Activated CD8-positive, alpha-beta memory T cell treated with anti-CD3 and anti-CD28 coated beads, Interleukin-2, amount 50 U/mL, for 24 hours (primary cell): ENCODE measurements around the gene GTF3C1.
"Not testable (repeated sequence)": the region's sequence is repeated elsewhere in the genome, so short reads cannot be mapped to it uniquely, and the experiment has no call there.

Experiments
- DNase-seq: peaks from one replicate; pipeline ENCODE4 v3.0.0-alpha.2; 2020; ENCODE audit errors: extremely low read depth

The GTF3C1 gene

DNA sequence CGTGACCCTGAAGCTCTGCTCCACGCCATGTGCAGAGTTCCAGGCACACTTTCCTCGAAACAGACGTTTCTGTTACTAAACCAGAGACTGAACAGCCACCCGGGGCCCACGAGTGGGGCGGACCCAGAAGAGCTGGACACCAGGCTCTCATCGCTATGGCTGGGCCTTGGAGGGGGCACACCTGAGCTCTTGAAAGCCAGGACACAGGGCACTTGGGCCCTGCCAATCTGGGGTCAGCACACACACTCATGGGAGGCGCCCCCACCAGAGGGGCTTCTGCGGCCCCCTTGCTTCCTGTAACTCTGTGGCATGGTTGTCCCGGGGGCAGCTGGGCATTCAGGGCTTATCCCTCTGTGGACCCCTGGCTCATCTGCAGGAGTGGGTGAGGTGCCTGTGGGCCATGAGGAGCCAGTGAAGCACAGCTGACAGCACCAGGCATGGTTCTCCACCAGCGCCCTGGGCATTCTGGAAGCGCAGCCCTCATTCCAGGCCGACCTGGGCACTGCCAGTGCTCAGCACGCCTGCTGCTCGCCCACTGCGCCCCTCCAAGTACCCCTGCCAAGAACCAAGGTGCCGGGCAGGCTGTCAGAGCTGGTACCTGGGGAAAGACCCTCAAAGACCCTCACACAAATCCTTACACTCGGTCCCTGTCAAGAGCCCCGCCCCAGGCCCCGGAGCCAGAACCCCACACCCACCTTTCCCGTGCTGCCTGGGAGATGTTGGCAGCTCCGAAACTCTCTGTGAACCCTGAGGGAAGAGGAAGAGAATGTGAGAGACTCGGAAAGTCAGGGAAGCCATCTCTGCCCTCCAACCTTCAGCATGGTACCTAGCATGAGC, 86.6 kb downstream of the GTF3C1 start:
- DNase-seq, result no peak

DNA sequence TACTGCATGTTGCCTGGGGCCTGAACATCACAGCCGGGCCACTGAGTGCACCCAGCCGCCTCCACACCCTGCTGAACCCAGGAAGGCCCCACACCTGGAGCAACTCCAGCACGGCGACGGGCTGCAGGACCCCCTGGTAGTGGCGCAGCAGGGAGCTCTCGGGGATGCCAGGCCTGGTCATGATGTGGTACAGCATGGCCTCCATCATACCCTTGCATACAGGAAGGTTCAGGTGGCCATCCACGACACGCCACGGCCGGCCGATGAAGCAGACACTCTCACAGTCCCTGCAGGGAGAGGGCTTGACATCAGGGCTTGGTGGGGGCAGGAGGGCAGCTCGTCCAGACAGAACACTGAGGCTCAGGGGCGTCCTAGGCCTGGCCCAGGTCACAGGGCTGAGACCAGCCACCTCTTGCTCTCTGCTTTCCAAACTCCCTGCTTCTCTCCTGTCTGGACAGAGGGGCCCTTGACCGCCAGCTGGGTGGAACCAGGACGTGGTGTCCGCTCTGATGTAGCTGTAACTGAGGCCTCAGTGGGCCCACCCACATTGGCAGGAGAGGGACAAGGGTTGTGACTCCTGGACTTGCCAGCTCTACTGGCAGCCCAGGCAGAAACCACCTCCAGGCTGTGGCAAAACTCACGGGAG, 87.4 kb downstream of the GTF3C1 start:
- DNase-seq, result no peak

DNA sequence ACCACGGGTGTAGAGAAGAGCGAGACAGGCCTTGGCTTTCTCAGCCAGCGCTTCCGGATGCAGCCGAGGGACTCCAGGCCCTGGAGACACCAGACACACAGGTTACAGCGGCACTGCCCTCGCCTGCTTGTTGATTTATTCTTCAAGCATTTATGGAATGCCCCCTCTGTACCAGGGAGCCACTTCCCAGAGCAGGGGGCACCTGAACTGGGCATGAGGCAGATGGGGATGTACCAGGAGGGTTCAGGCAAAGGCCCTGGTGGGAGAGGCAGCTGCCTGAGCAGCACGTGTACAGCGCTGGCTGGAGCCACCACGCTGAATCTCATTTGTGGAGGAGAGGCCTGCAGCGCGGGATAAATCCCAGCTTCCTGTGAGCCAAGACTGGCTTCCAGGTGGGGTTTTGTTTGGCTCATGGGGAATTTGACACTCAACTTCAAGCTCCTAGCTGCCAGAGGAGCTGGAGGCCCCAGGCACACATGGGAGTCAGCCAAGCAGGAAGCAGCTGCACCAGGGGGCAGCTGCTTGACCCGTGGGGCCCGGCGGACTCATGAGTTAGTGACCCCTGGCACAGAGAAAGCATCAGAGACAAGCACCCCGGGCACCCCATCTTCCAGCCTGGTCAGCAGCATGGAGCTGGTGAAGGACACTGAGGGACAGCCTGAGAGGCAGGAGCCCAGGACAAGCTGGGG, 88.1 kb downstream of the GTF3C1 start:
- no peak for DNase-seq

DNA sequence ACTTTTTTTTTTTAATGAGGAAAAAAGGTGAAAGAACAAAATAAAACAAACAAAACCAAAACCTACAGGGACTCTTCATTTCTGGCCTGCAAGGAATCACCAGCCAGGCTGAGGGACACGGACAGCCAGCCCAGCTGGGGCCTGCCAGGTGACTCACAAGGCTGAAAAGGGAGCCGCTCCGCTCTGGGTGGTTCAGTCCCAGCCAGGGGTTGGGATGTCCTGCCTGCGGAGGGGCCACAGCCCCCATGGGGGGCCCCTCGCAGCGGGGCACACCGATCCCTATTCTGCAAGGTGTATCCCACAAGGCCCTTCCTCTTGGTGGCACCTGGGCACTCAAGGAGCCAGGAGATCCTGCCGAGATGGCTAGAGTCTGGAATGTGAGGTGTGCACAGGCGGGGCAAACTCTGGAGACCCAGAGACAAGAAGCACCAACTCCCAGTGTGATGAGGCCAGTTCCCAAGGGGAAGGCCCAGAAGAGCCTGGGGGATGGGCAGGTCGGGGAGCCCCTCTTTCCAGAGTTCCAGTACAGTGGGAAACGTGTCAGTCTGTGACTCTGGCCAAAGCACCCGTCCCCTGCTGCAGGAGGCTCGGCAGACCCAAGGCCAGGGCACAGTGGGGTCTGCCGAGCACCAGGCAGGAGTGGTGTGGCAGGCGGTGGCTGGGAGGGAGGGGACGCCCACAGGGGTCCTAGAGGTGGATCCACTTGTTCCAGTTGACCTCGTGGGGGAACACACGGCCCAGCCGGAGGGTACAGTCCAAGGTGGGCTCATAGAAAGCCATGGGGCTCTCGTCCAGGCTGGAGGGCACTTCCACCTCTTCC, 88.8 kb downstream of the GTF3C1 start:
- no peak for DNase-seq

DNA sequence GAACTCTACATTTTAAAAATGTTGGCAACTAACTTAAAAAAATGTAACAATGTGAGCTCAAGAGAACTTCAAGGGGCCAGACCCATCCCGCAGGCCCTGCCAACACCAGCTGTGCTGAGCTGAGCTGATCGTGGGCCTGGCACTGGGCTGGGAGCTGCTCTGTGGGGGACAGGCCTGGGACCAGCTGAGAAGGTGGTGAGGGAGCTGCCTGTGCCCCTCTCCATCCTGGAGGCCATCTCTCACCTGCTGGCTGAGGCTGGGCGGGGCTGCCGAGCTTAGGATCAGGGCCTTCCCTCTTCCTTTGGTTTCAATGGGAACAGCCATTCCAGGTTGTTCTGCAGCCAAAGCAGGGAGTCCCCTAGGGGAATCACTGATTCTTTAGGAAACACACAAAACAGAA, 89.5 kb downstream of the GTF3C1 start:
- no peak for DNase-seq

DNA sequence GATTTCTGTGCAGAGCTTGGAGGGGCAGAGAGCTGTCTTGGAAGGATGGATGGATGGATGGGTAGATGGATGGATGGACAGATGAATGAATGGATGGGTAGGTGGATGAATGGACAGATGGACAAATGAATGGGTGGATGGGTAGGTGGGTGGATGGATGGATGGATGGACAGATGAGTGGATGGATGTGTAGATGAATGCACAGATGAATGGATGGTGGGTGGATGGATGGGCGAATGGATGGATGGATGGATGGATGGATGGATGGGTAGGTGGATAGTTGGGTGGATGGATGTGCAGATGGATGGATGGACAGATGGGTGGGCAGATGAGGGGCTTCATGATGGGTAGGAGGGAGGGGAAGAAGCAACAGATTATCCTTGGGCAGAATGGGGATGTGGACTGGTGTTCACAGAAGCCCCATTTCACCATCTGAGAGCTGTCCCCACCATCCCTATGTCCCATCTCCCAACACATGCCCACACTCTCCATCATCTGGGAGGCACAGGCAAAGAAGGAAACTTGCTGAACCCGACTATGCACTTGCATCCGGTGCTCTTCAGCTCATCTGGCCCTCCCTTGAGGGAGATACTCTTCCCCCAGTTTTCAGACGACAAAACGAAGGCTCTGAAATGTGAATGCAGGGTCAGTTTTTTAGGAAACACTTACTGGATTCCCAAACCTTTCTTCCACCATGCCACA, 90.6 kb downstream of the GTF3C1 start:
- no peak for DNase-seq

DNA sequence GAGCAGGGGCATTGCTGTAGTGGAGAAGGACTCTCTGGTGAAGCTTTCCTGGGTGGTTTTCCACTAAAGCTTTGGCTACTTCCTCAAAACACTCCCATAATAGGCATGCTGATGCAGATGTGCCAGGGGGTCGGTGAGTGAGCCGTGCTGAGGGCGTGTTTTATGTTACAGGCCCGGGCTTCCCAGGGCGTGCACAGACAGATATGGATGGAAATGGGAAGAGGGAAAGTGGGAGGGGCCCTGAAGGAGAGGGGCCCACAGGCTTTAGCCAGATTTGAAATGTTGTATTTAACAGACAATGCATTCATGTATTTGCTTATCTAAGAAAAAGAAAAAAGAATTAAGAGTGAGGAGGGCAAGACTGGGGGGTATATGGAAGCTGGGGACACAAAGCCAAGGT, 91.5 kb downstream of the GTF3C1 start:
- DNase-seq, result no peak

DNA sequence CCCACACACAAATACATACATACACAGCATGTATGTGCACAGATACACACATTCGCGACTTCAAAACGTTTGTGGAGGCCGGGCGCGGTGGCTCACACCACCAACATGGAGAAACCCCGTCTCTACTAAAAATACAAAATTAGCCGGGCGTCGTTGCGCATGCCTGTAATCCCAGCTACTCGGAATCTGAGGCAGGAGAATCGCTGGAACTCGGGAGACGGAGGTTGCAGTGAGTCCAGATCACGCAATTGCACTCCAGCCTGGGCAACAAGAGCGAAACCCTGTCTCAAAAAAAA, 92.2 kb downstream of the GTF3C1 start:
- DNase-seq, result not testable (repeated sequence)

DNA sequence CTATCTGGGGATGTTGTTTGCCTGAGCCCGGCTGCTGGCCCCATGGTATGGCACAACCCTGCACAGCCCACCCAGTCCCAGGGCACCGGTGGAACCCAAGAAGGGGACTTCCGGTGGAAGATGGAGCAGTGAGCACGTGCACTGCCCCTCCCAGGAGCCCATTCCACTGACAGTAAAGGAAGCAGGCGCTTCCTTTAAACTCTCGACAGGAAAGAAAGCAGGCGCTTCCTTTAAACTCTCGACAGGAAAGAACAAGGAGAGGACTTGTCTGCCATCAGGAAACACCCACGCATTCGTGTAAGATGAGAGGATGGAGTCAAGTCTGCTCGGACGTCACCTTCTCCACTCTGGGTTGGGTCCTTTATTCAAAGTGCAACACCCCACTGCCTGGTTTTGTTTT, 94.0 kb downstream of the GTF3C1 start:
- DNase-seq, result no peak

DNA sequence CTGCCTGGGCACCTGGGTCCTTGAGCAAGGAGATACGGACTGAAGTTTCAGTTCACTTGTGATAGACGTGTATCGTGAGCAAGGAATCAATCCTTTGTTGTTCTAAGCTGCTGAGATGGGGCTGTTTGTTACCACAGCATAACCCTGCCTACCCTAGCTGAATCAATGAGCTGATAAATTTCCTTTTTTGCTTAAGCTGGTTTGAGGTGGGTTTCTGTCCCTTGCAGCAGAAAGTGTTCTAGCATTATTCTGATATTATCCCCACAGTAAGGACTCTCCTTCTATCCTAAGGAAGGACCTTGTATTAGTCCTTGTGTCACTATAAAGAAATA, 96.3 kb downstream of the GTF3C1 start:
- DNase-seq, result no peak

DNA sequence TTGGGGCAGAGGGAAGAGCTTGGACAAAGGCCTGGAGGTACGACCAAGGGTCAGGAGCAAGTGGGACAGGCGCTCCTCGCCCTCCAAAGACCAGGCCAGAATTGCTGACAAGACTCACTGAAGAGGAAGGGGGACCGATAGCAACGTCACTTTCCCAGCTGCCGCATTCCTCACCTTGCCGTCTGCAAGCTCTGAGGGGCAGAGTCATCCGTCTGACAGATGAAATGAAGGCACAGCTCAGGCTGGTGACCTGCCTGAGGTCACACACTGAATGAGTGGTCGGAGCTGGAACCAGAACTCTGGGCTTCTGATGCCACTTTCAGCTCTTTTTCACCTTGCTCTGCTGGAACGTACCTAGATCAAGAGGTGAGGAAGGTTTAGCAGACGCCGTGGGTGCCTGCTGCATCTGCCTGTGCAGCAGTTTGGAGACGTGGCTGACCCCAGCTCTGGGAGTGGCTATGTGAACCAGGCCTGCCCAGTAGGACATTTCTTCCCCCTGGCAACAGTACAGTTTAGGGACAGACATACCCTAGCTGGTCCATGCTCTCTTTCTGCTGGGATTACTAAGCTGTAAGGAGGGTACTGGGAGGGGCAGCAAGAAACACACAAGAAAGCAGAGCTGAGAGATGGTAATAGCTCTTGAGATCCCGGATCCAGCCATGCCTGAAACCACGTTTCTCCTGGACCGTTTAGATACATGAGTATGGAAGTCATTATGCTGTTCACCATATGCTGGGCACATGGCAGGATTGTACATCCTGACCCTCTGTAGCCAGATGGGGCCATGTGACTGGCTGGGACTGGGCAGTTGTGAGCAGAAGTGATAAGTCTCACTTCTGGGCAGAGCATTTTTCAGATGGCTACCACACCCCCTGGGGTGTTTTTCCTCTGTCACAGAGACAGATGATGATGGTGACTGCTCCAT, 96.9 kb downstream of the GTF3C1 start:
- no peak for DNase-seq

DNA sequence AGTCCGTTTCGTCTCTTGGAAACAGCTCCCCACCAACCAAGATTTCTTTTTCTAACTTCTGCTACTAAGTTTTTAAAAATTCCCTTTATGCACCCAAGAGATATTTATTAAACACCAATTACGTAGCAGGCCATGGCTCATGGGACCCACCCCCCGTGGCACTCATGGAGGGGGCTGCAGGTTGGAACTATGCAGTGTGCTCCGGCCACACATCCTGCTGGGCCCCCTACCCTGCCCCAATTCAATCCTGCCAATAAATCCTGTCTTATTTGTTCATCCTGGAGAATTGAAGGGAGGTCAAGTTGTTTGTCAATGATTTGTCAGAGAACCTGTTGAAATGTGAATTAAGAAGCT, 99.5 kb downstream of the GTF3C1 start:
- no peak for DNase-seq

DNA sequence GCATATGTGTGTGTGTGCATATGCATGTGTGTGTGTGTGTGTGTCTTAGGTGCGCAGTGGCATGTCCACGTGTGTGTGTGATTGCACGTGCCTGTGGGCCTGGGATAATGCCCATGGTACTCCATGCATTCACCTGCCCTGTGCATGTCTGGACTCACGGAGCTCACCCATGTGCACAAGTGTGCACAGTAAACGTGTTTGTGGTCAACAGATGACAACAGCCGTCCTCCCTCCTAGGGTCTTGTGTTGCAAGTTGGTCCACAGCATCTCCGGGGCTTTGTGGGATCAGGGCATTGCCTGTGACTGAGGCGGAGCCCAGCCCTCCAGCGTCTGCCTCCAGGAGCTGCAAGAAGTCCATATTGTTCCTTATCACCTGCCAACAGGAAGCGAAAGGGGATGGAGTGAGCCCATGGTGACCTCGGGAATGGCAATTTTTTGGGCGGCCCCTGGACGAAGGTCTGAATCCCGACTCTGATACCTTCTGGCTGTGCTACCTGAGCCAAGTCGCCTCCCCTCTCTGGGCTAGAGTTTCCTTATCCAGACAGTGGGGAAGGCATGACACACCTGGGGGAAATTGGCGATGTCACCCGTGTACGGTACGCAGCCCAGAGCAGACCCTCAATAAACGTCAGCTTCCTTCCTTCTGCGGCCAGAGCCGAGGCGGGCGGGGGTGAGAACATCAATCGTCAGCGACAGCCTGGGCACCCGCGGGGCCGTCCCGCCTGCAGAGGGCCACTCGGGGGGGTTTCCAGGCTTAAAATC, 100.1 kb downstream of the GTF3C1 start:
- peak; percentile 58 for DNase-seq

DNA sequence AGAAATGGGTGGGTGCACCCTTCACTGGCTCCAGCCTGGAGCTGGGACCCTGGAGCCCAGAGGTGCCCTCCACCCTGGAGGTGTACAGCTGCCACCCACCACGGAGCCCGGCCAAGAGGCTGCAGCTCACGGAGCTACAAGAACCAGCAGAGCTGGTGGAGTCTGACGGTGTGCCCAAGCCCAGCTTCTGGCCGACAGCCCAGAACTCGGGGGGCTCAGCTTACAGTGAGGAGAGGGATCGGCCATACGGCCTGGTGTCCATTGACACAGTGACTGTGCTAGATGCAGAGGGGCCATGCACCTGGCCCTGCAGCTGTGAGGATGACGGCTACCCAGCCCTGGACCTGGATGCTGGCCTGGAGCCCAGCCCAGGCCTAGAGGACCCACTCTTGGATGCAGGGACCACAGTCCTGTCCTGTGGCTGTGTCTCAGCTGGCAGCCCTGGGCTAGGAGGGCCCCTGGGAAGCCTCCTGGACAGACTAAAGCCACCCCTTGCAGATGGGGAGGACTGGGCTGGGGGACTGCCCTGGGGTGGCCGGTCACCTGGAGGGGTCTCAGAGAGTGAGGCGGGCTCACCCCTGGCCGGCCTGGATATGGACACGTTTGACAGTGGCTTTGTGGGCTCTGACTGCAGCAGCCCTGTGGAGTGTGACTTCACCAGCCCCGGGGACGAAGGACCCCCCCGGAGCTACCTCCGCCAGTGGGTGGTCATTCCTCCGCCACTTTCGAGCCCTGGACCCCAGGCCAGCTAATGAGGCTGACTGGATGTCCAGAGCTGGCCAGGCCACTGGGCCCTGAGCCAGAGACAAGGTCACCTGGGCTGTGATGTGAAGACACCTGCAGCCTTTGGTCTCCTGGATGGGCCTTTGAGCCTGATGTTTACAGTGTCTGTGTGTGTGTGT, 100.9 kb downstream of the GTF3C1 start:
- DNase-seq, result no peak

DNA sequence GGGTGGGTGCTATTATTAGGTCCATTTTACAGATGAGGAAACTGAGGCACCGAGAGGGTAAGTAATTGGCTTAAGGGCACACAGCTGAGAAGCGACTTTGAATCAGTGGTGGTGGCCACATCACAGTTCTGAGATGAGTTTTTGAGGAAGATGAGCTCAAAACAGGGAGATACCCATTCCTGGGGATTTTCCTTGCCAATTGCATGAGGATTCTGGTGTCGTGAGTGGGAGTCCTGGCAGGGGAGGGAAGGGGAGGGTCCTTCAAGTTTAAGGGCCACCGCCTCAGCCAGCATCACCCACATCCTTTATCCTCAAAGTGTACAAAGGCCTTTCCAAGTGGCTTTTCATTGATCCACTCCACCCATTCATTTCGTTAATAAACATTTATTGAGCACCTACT, 102.4 kb downstream of the GTF3C1 start:
- no peak for DNase-seq

DNA sequence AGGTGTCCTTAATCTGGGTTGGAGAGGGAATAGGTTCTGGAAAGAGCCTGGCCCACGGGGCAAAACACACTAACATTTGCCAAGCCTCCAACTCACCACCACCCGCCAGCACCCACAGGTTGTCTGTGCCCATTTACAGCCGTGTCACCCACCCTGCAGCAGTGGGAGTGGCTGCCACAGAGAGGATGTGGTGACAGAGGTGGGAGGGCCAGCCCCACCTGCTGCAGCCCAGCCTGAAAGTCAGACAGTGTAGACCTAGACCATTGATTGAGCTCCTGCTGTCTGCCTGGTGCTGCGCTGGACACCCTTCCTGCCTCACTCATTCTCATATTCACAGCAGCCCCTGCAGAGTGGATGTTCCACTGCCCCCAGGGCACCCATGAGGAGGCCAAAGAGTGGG, 103.0 kb downstream of the GTF3C1 start:
- peak; percentile 39 for DNase-seq

DNA sequence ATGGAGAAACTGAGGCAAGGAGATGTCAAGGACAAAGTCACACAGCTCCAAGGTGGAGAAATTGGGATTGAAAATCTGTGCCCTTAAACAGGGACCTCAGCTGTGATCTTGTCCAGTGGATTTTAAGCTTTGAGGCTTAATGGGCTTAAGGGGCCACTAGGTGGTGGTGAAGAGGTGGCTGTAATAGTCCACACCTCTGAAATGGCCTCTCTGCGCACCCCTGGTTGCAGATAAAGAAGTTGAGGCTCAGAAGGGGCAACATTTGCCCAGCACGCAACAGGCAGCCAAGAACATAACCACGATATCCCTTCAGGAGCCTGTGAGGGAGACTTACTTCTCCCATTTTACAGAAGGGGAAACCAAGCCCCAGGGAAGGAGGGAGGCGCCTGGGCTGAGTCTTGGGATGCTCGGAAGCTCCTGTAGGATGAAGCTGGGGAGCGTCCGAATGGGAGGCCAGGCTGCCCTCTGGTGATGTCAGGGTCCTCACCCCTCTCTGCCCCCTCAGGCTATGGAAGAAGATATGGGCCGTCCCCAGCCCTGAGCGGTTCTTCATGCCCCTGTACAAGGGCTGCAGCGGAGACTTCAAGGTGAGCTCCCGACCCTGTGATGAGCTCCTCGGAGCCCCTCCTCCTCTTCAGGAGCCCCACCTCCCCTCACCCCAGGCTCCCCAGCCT, 104.1 kb downstream of the GTF3C1 start:
- DNase-seq, result no peak

DNA sequence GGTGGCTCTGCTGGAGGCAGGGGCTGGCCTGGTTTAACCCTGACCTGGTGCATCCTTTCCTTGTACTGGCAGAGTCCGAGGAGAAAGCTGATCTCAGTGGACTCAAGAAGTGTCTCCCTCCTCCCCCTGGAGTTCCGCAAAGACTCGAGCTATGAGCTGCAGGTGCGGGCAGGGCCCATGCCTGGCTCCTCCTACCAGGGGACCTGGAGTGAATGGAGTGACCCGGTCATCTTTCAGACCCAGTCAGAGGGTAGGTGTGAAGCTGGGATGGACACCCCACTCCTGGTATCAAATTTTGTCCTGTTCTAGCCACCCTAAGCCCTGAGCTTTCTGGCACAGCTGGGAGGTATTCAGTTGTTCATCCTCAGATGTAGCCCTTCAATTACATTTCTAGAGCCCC, 105.2 kb downstream of the GTF3C1 start:
- no peak for DNase-seq
